ENCODE data around the gene RERE.
A peak's percentile ranks its signal among the peaks of the same experiment; 100 is the strongest.

RERE gene

GRCh38 chr1:8364528-8365442, 452.7 kb downstream of the RERE start:
- WGBS (ENCODE audit: extremely low coverage, insufficient coverage, insufficient read length) = no CpG with 5 or more reads among the region's 29 CpGs
- no peak overlapping the region for H4K8ac ChIP-seq (ENCODE audit: low read depth, low read length)
- no peak overlapping the region for H4K91ac ChIP-seq (ENCODE audit: low read depth, low read length)
- H3K4me3 ChIP-seq (ENCODE audit: low read depth, low read length) = no peak overlapping the region
- H3K18ac ChIP-seq (ENCODE audit: low read length) = peak overlapping the region; percentile 16
- peaks cover 5% of the 10 kb centered on the region for H3K79me1 ChIP-seq (ENCODE audit: low read length)
- H3K4me2 ChIP-seq (ENCODE audit: low read length) = no peak overlapping the region
- peaks cover 3% of the 10 kb centered on the region for H3K79me2 ChIP-seq (ENCODE audit: control insufficient read depth, insufficient read depth, low read length, poor library complexity)
- peaks cover 55 to 58% of the 10 kb centered on the region in 2 experiments for H3K36me3 ChIP-seq (ENCODE audit: control insufficient read depth in 1 of 2, insufficient read depth in 2 of 2, low read length in 2 of 2)
- H2BK5ac ChIP-seq (ENCODE audit: low read depth, low read length, poor library complexity) = no peak overlapping the region
- H3K4me1 ChIP-seq (ENCODE audit: control insufficient read depth in 1 of 2, insufficient read depth in 2 of 2, low read length in 2 of 2) = peaks cover 6 to 24% of the 10 kb centered on the region in 2 experiments
- H2BK120ac ChIP-seq (ENCODE audit: insufficient read depth, low read length, poor library complexity) = no peak overlapping the region
- no peak overlapping the region for H2AK5ac ChIP-seq (ENCODE audit: low read length)
- no peak overlapping the region for H4K12ac ChIP-seq (ENCODE audit: low read depth, low read length)
- no peak overlapping the region for H2BK12ac ChIP-seq (ENCODE audit: low read length)
- no peak overlapping the region for H3K27ac ChIP-seq (ENCODE audit: low read depth, low read length)
- no peaks in the 10 kb centered on the region for H3K27me3 ChIP-seq (ENCODE audit: insufficient read depth, low read length)
- no peak overlapping the region for H3K4ac ChIP-seq (ENCODE audit: low read depth, low read length)
- no peak overlapping the region for H3K23ac ChIP-seq (ENCODE audit: low read length)
- H2AFZ ChIP-seq (ENCODE audit: insufficient read depth, low read length, poor library complexity) = peak overlapping the region; percentile 46
- no peak for DNase-seq
- no peak overlapping the region for H3K14ac ChIP-seq (ENCODE audit: low read length)
- no peak overlapping the region for H3K9ac ChIP-seq (ENCODE audit: low read length)
- peaks cover 2% of the 10 kb centered on the region for H3K9me3 ChIP-seq (ENCODE audit: insufficient read depth, low read depth, low read length)

GRCh38 chr1:8363767-8364301, 453.6 kb downstream of the RERE start:
- no peaks in the 10 kb centered on the region for H3K27me3 ChIP-seq (ENCODE audit: insufficient read depth, low read length)
- H3K79me2 ChIP-seq (ENCODE audit: control insufficient read depth, insufficient read depth, low read length, poor library complexity) = peaks cover 3% of the 10 kb centered on the region
- H3K23ac ChIP-seq (ENCODE audit: low read length) = no peak overlapping the region
- no peak overlapping the region for H3K9ac ChIP-seq (ENCODE audit: low read length)
- no CpG with 5 or more reads among the region's 18 CpGs for WGBS (ENCODE audit: extremely low coverage, insufficient coverage, insufficient read length)
- H3K4me2 ChIP-seq (ENCODE audit: low read length) = no peak overlapping the region
- no peak overlapping the region for H3K14ac ChIP-seq (ENCODE audit: low read length)
- peak overlapping the region; percentile 46 for H2AFZ ChIP-seq (ENCODE audit: insufficient read depth, low read length, poor library complexity)
- no peak overlapping the region for H2AK5ac ChIP-seq (ENCODE audit: low read length)
- no peak for DNase-seq
- H4K12ac ChIP-seq (ENCODE audit: low read depth, low read length) = no peak overlapping the region
- no peak overlapping the region for H2BK120ac ChIP-seq (ENCODE audit: insufficient read depth, low read length, poor library complexity)
- H3K27ac ChIP-seq (ENCODE audit: low read depth, low read length) = no peak overlapping the region
- no peak overlapping the region for H2BK12ac ChIP-seq (ENCODE audit: low read length)
- H3K4ac ChIP-seq (ENCODE audit: low read depth, low read length) = no peak overlapping the region
- H4K91ac ChIP-seq (ENCODE audit: low read depth, low read length) = no peak overlapping the region
- no peak overlapping the region for H2BK5ac ChIP-seq (ENCODE audit: low read depth, low read length, poor library complexity)
- H3K4me3 ChIP-seq (ENCODE audit: low read depth, low read length) = no peak overlapping the region
- H3K79me1 ChIP-seq (ENCODE audit: low read length) = peaks cover 5% of the 10 kb centered on the region
- no peak overlapping the region for H3K18ac ChIP-seq (ENCODE audit: low read length)
- H3K4me1 ChIP-seq (ENCODE audit: control insufficient read depth in 1 of 2, insufficient read depth in 2 of 2, low read length in 2 of 2) = peaks cover 6 to 23% of the 10 kb centered on the region in 2 experiments
- peaks cover 64 to 68% of the 10 kb centered on the region in 2 experiments for H3K36me3 ChIP-seq (ENCODE audit: control insufficient read depth in 1 of 2, insufficient read depth in 2 of 2, low read length in 2 of 2)
- peaks cover 2% of the 10 kb centered on the region for H3K9me3 ChIP-seq (ENCODE audit: insufficient read depth, low read depth, low read length)
- H4K8ac ChIP-seq (ENCODE audit: low read depth, low read length) = no peak overlapping the region

GRCh38 chr1:8363186-8363766, 454.2 kb downstream of the RERE start:
- DNase-seq = no peak
- Histone ChIP-seq H3K79me1 (ENCODE audit: low read length) (peaks cover 5% of the 10 kb centered on the region), H4K8ac (ENCODE audit: low read depth, low read length) (no peak overlapping the region), H2AK5ac (ENCODE audit: low read length) (no peak overlapping the region), H3K27ac (ENCODE audit: low read depth, low read length) (no peak overlapping the region), H3K4me1 (ENCODE audit: control insufficient read depth in 1 of 2, insufficient read depth in 2 of 2, low read length in 2 of 2) (peaks cover 6 to 21% of the 10 kb centered on the region in 2 experiments), H2AFZ (ENCODE audit: insufficient read depth, low read length, poor library complexity) (no peak overlapping the region), H3K36me3 (ENCODE audit: control insufficient read depth in 1 of 2, insufficient read depth in 2 of 2, low read length in 2 of 2) (peaks cover 70 to 73% of the 10 kb centered on the region in 2 experiments), H3K9ac (ENCODE audit: low read length) (no peak overlapping the region), H3K23ac (ENCODE audit: low read length) (no peak overlapping the region), H2BK120ac (ENCODE audit: insufficient read depth, low read length, poor library complexity) (no peak overlapping the region), H3K27me3 (ENCODE audit: insufficient read depth, low read length) (no peaks in the 10 kb centered on the region), H3K4me2 (ENCODE audit: low read length) (no peak overlapping the region), H3K9me3 (ENCODE audit: insufficient read depth, low read depth, low read length) (peaks cover 2% of the 10 kb centered on the region), H4K12ac (ENCODE audit: low read depth, low read length) (no peak overlapping the region), H2BK5ac (ENCODE audit: low read depth, low read length, poor library complexity) (no peak overlapping the region), H3K79me2 (ENCODE audit: control insufficient read depth, insufficient read depth, low read length, poor library complexity) (peaks cover 3% of the 10 kb centered on the region), H2BK12ac (ENCODE audit: low read length) (no peak overlapping the region), H4K91ac (ENCODE audit: low read depth, low read length) (no peak overlapping the region), H3K4me3 (ENCODE audit: low read depth, low read length) (no peak overlapping the region), H3K4ac (ENCODE audit: low read depth, low read length) (no peak overlapping the region), H3K14ac (ENCODE audit: low read length) (no peak overlapping the region), H3K18ac (ENCODE audit: low read length) (no peak overlapping the region)
- 100% methylated on average over 1 of the region's 8 CpGs for whole genome bisulfite sequencing (ENCODE audit: extremely low coverage, insufficient coverage, insufficient read length)

GRCh38 chr1:8362701-8363101, 454.7 kb downstream of the RERE start:
- Histone ChIP-seq H4K8ac (ENCODE audit: low read depth, low read length) (no peak overlapping the region), H3K23ac (ENCODE audit: low read length) (no peak overlapping the region), H3K27ac (ENCODE audit: low read depth, low read length) (no peak overlapping the region), H2BK12ac (ENCODE audit: low read length) (no peak overlapping the region), H3K79me2 (ENCODE audit: control insufficient read depth, insufficient read depth, low read length, poor library complexity) (peaks cover 3% of the 10 kb centered on the region), H3K4me3 (ENCODE audit: low read depth, low read length) (no peak overlapping the region), H3K9ac (ENCODE audit: low read length) (no peak overlapping the region), H3K79me1 (ENCODE audit: low read length) (peaks cover 5% of the 10 kb centered on the region), H3K18ac (ENCODE audit: low read length) (no peak overlapping the region), H3K4me2 (ENCODE audit: low read length) (no peak overlapping the region), H4K12ac (ENCODE audit: low read depth, low read length) (no peak overlapping the region), H3K14ac (ENCODE audit: low read length) (no peak overlapping the region), H3K4me1 (ENCODE audit: control insufficient read depth in 1 of 2, insufficient read depth in 2 of 2, low read length in 2 of 2) (peaks cover 6 to 20% of the 10 kb centered on the region in 2 experiments), H2AK5ac (ENCODE audit: low read length) (no peak overlapping the region), H2BK5ac (ENCODE audit: low read depth, low read length, poor library complexity) (no peak overlapping the region), H4K91ac (ENCODE audit: low read depth, low read length) (no peak overlapping the region), H2BK120ac (ENCODE audit: insufficient read depth, low read length, poor library complexity) (no peak overlapping the region), H3K36me3 (ENCODE audit: control insufficient read depth in 1 of 2, insufficient read depth in 2 of 2, low read length in 2 of 2) (peaks cover 75 to 79% of the 10 kb centered on the region in 2 experiments), H3K27me3 (ENCODE audit: insufficient read depth, low read length) (no peaks in the 10 kb centered on the region), H3K9me3 (ENCODE audit: insufficient read depth, low read depth, low read length) (peaks cover 2% of the 10 kb centered on the region), H2AFZ (ENCODE audit: insufficient read depth, low read length, poor library complexity) (no peak overlapping the region), H3K4ac (ENCODE audit: low read depth, low read length) (no peak overlapping the region)
- DNase-seq = no peak
- WGBS (ENCODE audit: extremely low coverage, insufficient coverage, insufficient read length) = no CpG with 5 or more reads among the region's 13 CpGs
